Skin of body (tissue), 2 donors: ENCODE data around the gene VCAN. TPM values are rescaled to one million over a fixed set of nuclear protein-coding genes. Genes with fewer than 3 reads are reported as not detected.
A peak's percentile ranks its signal among the peaks of the same experiment; 100 is the strongest.

Experiments
- DNase-seq: peaks from one replicate; lab custom pipeline; 2025; lab: John Stamatoyannopoulos, UW
- total RNA-seq: library from RNA; depleted of rRNA; stranded (reverse); fragments of >200 nt; gene quantifications from one replicate; pipeline ENCODE4 v1.2.3, GENCODE V29; 2014

VCAN gene
- total RNA-seq, 1 donor from 2014 or later = 396 TPM

DNA sequence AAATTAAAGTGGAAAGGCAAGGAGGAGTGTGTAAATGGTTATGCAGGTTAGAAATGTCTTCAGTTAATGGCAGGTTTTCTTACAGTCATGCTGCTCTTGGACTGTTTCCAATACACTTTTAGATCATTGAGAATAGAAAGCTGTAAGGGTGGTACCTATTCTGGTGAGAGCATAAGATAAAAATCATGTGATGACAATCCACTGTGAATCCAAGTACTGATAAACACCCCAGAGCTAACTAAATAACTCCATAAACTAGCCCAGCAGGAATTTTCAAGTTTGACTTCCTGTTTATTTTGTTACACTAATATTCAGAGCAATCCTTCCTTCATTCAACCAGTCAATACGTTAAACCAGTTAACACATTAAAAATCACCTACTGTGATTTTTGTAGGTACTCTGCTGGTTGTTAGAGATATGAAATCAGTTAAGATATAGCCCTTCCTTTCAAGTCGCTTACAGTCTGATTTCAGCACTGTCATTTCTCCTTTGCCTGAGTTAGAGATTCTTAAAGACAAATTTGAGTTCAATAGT, 22.6 kb downstream of the VCAN start:
- no peak for DNase-seq

DNA sequence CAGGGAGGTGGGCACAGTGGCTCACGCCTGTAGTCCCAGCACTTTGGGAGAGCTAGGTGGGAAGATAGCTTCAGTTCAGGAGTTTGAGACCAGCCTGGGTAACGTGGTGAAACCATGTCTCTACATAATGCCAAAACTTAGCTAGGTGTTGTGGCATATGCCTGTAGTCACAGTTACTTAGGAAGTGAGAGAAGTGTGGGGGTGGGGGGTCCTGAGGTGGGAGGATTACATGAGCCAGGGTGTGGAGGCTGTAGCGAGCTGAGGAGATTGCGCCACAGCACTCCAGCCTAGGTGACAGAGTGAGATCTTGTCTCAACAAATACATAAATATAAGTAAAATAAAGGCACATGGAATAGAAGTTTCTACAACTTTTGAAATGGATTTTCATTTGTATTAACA, 23.1 kb downstream of the VCAN start:
- no peak for DNase-seq

DNA sequence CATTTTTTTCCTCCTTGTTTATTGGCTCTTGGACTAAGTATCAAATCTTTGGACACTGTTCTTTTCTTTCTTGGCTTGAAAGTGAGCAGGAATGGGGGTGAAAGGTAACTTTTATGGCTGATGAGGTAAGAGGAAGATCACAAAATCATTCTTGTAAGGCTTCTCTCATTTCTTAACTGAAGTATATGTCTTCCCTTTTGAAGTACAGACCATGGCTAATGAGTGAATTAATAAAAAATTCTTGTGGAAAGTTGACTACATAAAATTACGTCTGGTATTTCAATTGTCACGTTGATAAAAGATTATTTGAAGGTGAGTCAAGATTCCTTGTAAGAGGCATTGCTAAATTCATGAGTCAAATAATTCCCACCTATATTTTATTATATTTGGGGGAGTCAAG, 25.1 kb downstream of the VCAN start:
- no peak for DNase-seq

DNA sequence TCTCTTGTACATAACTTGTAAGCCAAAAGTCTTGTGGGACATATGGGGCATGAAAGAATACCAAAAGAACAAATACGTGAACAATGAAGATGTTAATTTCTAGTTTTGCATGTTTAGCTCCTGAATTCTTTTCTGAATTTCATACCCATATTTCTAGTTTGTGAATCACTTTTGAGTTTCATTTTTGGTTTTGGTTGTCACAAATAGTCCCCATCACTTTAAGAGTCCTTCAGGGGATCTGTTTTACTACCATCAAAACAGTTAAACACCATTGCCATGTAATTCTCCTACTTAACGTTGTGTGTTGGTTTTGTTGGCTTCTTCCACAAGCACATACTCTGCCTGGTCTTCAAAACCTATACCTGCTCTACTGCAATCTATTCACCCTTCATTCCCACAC, 27.0 kb downstream of the VCAN start:
- DNase-seq = no peak

DNA sequence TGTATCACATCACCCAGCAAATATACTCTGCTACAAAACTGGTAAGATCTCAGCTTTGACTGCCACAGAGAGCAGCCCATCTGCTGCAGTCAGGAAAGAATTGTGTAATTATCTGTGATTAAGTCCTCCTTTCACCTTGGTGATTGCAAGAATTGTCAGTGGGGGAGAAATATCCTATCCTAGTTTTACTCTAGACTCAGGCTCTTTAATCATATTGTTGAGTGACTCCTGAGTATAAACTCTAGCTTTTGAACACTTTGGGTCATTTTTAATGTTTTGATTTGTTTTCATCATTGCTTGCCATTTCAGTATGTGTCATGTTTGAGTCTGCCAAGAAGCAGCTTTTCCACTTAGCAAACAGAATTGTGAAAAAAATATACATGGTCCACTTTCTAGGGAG, 32.1 kb downstream of the VCAN start:
- DNase-seq = no peak

DNA sequence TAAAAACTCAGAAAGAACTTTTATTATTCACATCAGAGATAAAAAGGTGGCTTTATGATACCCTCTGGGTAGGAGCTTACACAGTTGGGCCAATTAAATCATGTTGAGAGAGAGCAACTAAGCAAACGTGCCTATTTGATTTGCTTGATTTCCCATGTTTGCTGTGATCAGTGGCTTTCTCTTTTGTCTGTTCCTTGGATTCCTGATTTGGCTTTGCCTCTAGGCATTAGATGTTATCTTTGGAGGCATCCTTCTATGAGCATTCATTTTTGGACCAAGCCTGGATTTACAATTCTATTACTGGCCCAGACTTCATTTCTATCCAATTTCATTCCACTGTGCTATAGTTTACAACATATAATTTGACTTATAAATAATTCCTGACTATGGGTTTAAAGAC, 35.9 kb downstream of the VCAN start:
- no peak for DNase-seq

DNA sequence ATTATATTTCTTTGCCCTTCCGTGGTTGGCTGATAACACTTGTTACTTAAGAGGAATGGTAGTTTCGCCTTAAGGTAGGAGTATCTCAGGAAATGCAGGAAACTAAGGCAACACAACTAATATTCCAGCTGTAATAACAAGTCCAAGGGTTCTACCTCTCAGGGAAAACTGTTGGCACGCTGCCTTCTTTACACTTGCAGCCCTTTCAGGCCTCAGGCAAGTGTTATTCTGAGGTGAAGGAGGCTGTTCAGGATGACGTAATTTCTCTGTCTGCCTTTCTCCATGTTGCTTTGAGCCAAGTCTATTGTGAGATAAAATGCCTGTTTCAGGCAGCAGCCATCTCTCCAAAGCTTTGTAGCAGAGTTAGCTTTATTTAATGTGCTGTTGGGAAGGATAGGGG, 38.0 kb downstream of the VCAN start:
- peak; percentile 50 for DNase-seq

DNA sequence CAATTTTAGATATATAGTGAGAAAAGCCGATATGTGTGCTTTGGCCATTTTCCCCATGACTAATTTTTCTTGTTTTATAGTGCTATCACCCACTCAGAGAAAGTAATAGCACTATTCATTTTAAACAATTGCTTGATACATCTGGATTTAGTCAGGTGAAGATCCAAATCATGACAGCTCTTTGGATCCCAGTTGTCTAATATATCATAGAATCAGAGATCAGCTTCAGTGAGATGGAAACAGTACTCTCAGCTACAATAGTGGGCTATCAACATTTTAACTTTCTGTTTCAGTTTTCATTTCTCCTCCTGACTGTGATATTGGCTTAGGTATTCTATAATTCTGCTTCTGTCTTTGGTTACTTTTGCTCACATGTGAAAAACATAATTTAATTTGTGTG, 38.7 kb downstream of the VCAN start:
- peak; percentile 22 for DNase-seq

DNA sequence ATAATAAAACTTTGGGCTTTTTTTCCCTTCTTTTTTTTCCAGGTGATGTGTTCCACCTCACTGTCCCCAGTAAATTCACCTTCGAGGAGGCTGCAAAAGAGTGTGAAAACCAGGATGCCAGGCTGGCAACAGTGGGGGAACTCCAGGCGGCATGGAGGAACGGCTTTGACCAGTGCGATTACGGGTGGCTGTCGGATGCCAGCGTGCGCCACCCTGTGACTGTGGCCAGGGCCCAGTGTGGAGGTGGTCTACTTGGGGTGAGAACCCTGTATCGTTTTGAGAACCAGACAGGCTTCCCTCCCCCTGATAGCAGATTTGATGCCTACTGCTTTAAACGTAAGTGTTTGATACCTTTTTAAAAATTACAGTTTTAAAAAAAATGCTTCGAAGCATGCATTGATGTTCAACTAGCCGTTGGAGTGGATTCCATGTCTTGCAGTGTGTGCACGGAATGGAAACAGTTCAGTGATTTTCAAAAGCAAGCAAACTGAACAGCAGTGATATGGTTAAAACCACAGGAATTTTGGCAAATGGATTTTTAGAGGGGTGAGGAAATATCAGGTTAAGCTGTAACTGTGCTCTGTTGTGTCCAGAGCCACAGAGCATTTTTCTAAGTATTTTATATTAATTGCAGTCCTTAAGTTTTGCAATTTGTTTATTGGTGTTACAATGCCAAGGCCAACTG, 40.7 kb downstream of the VCAN start:
- DNase-seq = no peak

DNA sequence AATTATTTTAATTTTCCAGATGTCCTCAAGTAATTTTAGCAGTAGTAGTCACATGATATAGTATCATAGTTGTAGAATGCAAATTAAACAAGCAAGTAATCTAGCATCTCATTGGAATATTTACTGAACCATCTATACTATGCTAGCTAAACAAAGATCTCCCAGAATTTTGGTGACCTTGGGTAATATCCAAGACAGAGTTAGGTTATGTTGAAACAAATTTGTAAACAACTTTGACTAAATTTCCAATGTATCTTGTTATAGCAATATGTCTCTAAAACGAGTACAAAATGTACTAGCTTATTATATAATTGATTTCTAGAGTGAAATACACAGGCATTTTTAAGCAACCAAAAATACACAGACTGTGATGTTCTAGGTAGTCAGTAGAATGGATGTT, 41.5 kb downstream of the VCAN start:
- no peak for DNase-seq

DNA sequence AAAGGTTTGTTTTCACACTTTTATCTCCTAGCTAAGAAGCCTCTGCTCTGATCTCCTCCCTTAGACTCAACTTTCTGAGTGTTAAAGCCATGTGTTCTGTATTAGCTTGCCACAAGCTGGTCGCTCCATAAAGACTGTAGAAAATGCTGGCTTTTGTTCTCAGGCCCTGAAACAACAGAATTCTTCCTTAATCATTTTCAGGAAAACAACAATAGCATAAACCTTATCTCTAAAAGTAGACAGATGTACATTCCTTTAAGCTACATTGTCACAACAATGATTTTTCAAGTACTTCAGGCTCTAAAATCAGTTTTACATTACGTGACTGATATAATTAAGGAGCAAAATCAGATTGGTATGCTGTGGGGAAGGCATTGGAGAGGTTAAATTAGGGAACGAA, 41.9 kb downstream of the VCAN start:
- peak; percentile 17 for DNase-seq

DNA sequence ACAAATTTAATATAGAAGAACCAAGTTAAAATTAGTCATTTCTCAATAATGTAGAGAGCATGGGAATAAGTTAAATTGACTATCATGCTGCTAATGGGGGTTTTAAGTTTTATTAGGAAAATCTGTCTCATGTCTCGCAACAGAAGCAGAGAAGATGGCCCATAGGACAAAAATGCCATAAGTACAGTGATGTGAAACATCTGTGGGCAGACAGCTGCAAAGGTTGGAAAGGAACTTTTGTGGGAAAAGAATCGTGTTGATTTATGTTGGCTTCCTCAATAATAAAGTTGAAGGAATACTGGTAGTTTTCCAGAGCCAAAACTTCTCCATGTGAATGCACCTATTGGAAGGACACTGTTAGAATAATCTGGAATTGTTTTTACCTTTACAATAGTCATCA, 44.8 kb downstream of the VCAN start:
- peak; percentile 82 for DNase-seq

DNA sequence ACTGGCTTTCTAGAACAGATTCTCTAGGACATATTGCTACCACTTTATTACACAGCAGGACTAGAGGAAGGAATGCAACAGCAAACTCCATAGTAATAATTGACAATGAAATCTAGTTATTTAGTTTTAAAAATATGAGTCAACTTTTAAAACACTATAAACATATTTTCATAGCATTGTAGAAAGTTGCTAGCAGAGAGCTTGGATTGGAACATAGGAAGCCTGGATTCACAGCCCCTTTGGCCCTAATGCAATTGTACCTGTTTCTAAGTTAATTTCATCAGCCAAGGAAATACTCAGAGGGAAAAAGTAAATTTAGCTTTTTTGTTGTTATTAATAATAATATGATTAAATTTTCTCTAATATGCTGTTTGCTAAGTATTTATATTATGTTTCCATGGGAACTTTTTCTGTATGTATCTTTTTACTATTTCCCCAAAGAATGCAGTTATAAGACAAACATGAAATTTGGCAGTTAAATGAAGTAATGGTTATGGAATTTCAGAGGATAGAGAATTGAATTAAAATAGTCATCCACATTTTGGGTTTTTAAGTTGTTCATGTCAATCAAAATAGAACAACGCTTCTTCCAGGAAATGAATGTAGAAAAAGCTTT, 45.6 kb downstream of the VCAN start:
- DNase-seq = peak; percentile 67

DNA sequence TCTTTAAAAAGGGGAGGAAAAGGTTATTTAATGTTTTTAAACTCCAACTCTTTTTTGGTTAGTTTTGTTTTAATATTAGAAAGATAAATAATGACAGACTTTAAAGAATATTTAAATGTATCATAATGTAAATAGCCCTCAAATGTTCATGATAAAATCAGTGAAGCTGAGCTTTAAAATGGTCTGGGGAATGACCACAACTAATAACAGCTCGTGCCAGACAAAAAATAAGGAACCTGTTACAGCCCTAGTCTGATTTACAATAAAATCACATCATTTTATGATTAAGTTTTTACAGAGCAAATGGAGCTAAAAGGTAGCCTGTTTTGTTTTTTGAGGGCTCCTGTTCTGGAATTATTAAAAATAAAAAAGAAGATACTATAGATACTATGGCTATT, 46.1 kb downstream of the VCAN start:
- DNase-seq = no peak

DNA sequence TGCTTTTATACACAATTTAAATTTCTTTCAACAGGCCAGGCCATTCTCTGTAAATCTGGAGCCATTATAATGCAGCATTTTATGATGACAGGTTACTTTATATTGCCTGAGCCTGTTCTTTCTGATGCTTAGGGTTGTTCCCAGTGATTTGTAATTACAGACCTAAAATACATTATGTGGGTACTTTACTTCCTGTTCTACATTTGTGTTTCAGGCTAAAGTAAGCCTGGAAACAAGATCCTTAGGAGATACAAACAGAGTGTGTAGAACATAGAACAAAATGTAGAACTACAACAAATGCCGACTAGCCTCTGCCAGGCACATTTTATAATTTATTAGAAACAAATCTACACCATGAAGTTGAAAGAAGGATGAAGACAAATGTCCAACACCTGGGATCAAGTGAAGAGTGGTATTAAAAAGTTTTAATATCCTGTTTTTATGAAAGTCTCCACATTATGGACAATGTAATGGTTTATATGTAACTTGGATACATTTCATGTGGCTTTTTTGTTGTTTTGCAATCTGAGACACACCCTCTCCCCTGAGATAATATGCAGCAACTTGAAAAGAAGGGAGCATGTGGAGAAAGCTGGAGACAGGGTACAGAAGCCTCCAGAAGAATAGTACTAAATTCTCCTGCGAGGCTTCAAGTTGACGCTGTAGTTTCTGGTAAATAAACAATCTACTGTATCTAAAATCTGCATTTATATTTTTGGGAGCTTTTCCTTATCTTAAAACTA, 46.9 kb downstream of the VCAN start:
- DNase-seq = no peak

DNA sequence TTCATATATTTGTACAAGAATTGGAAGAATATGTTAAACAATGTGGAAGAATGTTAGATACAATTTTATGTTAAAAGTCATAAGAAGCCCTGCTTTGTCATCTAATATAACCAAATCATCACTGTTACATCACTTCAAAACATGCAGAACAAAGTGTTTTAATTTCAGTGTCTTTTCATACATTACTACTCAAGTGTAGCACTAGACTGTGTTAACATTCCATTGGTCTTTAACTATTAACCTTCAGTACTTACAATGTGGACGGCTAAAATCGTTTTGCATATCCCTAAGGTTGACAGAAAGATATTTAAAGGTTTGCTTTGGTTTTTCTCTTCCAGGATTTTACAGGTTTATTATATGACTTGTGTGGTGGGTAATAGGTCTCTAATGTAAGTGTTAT, 50.9 kb downstream of the VCAN start:
- DNase-seq = no peak

DNA sequence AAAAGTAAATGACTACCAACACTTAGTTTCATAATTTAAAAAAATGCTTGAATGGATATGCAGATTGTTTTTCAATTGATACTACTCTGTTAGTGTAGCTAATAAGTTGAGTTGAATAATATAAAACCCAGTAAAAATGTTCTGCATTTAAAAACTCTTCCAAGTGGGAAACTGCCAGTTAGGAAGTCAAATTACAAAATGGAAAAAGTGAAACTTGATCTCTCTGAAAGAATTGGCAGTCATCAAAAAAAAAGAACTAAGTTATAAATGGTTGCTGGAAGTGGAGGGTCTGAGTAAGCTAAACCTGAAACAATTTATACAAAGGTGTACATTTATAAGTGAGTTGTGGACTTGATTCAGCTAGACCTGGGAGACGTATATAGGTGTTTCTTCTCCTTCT, 52.4 kb downstream of the VCAN start:
- DNase-seq = peak; percentile 17

DNA sequence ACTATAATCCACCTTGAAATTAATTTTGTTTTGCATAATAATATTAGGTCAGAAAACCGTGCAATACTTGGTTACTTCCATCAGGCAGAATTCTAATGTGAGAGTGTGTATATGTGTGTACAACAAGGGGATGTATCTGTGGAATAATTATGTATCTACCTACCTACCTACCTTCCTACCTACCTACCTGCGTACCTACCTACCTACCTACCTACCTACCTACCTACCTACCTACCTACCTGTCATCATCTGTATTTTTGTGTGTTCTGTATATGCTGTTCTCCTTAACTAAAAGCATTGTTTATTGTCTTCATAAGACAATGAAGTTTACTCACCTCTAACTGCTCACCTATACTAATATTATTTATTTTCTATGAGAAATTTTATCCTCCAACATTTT, 52.8 kb downstream of the VCAN start:
- DNase-seq = no peak

DNA sequence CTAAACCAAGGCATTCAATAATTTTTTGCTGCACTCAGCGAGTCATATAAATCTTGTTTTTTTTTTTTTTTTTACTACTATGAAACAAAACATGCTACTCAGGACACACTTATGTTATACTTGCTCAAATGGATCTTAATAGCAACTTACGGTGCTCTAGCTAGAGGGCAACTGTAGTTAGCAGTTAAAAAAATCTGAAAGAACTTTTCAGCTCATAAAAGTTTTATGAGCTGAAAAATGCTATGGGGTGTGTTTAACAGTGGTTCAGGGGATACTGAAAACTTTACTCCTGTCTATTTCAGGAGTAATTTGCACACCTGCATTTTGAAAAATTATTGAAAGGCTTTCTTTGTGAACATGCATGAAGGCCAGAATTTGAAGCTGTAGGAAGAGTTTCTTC, 53.4 kb downstream of the VCAN start:
- DNase-seq = no peak

DNA sequence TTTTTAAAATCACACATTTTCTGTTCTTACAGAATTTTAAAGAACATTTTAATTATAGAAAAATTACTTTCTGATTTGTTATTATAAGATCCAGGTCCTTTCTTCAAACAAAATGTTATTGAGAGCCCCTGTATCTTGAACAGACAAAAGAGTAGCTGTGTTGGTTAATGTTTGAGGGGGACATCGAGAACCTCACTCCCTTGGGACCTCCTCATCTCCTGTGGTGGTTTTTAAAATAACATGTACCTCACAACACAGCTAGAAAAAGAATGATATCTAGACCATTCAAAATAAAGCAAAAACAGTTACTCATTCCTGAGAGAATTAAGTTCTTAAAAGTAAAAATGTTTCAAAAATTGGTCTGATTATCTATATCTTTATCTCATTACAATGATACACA, 54.7 kb downstream of the VCAN start:
- no peak for DNase-seq

DNA sequence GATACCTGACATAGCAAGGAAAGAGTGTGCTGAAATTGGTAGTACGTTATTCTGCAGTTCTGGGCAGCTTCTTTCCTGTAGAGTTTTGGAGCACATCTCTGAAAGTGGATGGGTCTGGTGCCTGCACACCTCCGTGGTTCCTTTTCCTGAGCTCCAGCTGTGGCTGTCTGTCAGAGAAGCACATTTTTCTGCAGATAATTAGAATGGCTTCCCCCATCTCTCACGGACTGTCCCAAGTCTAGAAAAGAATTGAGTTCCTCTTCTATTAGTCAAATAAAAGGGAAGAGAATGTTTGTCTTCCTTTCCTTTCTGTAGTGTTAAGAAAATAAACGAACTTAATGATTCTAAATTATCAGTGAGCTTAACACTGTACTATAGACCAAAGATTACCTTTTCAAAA, 55.7 kb downstream of the VCAN start:
- DNase-seq = no peak

DNA sequence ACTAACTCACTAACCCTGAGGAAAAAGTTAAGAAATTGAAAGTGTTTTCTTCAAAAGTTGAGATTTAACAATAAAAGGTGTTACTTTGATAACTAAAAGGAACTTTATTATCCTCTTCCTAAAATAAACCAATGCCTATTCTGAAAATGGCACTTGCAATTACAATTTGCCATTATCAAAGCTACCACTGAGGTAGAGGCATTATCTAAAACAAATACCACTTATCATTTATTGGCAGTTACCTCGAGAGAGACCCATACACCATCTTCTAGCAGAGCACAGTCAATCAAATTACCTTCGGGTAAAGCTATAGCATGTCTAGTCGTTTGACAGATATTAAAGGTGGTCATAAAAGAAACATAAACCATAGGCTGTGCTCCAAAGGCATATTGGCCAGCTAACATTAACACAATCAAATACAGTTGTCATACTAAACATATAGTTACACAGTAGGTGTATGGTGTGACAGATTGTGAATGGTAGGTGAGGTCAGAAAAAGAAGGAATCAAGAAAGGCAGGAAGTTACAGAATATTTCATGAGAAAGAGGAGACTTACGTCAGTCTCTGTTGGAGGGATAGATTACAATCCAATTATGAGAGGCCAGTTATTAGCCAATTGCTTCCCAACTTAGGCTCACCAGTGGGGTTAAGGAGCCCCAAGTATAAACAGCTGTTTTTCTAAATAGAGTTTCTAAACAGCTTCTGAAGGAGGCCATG, 56.3 kb downstream of the VCAN start:
- no peak for DNase-seq
